ENCODE measurements around the gene CYTH3.

- TF ChIP-seq, protein P1, sequence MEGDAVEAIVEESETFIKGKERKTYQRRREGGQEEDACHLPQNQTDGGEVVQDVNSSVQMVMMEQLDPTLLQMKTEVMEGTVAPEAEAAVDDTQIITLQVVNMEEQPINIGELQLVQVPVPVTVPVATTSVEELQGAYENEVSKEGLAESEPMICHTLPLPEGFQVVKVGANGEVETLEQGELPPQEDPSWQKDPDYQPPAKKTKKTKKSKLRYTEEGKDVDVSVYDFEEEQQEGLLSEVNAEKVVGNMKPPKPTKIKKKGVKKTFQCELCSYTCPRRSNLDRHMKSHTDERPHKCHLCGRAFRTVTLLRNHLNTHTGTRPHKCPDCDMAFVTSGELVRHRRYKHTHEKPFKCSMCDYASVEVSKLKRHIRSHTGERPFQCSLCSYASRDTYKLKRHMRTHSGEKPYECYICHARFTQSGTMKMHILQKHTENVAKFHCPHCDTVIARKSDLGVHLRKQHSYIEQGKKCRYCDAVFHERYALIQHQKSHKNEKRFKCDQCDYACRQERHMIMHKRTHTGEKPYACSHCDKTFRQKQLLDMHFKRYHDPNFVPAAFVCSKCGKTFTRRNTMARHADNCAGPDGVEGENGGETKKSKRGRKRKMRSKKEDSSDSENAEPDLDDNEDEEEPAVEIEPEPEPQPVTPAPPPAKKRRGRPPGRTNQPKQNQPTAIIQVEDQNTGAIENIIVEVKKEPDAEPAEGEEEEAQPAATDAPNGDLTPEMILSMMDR (conservative IDR thresholded peaks at IDR 0.05; ENCODE audit: low read depth, low read length), result no peak
- no peak for TF ChIP-seq POLR2A (IDR thresholded peaks at IDR 0.05; ENCODE audit: low read depth, low read length)
- TF ChIP-seq RAD21 (IDR thresholded peaks at IDR 0.05; ENCODE audit: low read length), result no peak
- no peak for TF ChIP-seq NFE2L2 (IDR thresholded peaks at IDR 0.05; ENCODE audit: low read depth, low read length)
- no peak for TF ChIP-seq MXI1 (IDR thresholded peaks at IDR 0.05; ENCODE audit: borderline replicate concordance, low read depth, low read length)
Measured at GRCh38 chr7:6250364-6250833, 22.0 kb downstream of the CYTH3 start.
